Lower lobe of right lung (tissue), 2 donors: ENCODE results near the gene RAB5A. TPM values are rescaled to one million over a fixed set of nuclear protein-coding genes. Genes with fewer than 3 reads are reported as not detected.
"Not testable (repeated sequence)": the region's sequence is repeated elsewhere in the genome, so short reads cannot be mapped to it uniquely, and the experiment has no call there.

Experiments used
- ATAC-seq, 2 donors: fragments of 200-7000 bp; cut with Tn5 transposase; one replicate each; pipeline ENCODE4 v1.9.1; 2020 to 2022; ENCODE audit warnings: mild to moderate bottlenecking in 2 of 2, moderate library complexity in 2 of 2
- DNase-seq: peaks from one replicate; pipeline ENCODE4 v3.0.0-alpha.2; 2020
- H3K27ac ChIP-seq: fragments of 200-600 bp; one replicate; pipeline ENCODE4 v1.8.0; 2022
- H3K27me3 ChIP-seq: fragments of 200-600 bp; one replicate; pipeline ENCODE4 v1.8.0; 2022; ENCODE audit warnings: low read depth
- H3K36me3 ChIP-seq: fragments of 200-600 bp; one replicate; pipeline ENCODE4 v1.8.0; 2022; ENCODE audit warnings: mild to moderate bottlenecking
- H3K4me1 ChIP-seq: fragments of 200-600 bp; one replicate; pipeline ENCODE4 v1.8.0; 2022
- H3K4me3 ChIP-seq: fragments of 200-600 bp; one replicate; pipeline ENCODE4 v1.8.0; 2022; ENCODE audit warnings: mild to moderate bottlenecking
- H3K9me3 ChIP-seq: fragments of 200-600 bp; one replicate; pipeline ENCODE4 v1.8.0; 2022
- CTCF ChIP-seq: fragments of 200-600 bp; IDR thresholded peaks from one replicate; pipeline ENCODE4 v1.8.0; 2022; ENCODE audit warnings: antibody characterized with exemption, mild to moderate bottlenecking
- intact Hi-C: fragments of 100-400 bp; cut with DNase I; formaldehyde crosslinking; loops from one replicate; pipeline ENCODE4 v1.11.0; 2022
- long read RNA-seq: library from polyadenylated mRNA; unstranded; transcript quantifications from one replicate; pipeline ENCODE4 v2.0.0, GENCODE V29; 2021
- total RNA-seq: library from RNA; stranded (reverse); fragmentation: NEBNext Ultra II Directional; extraction: Animal tissue kit (Norgen Biotek cat#: 25700); gene quantifications from one replicate; pipeline ENCODE4 v1.2.1, GENCODE V29; 2021
- donor health status: DM: no; HTN: yes; CAD: no; lungs with severe emphysema.

Gene RAB5A
- 68.9 TPM for total RNA-seq
- long read RNA-seq, transcript RAB5A-201 (6 exons, 2,536 nt) = major isoform, 87 of 102 reads
- long read RNA-seq, partial matches to known transcripts = 1 of 102 reads
- long read RNA-seq, other reads (novel, unspliced or antisense) = 9 of 102 reads

DNA sequence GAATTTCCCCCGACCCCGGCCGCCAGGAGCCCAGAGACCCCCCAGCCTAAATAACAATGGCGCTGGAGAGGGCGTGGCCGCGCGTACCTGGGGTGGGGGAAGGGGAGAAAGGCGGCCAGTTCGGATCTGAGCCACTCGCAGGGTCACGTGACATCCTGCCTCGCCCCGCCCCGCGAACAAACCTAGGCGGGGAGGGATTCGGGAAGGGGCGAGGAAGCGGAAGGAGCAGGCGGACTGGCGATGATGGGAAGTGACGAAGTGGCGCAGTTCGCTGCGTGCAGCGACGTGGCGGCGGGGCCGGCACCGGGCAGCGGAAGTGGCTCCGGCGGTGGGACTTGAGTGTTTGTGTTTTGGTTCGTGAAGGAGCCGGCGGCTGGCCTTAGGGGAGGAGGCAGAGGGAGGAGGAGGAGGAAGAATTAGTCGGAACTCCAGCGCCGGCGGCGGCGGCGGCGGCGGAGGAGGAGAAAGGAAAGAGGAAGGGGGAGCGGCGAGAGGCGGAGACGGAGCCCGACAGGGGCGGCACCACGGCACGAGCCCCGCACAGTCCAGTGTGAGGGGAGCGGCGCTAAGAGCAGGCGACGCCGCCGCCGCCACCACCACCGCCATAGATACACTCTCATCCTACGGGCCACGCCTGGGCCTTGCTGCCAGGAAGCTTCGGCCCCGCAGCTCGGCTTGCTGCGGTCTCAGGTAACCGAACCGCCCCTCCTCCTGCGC, at the start of gene RAB5A:
Gene RAB5A, plus strand, starts transcription at position 266 of the 717 bp plus-strand sequence. CDS start 3,802 bp downstream, outside the sequence.
- no peak for TF ChIP-seq CTCF
- H3K27ac ChIP-seq = peak within 1 kb of the TSS; percentile 98
- H3K9me3 ChIP-seq = no peaks in the 10 kb centered on the region
- H3K4me1 ChIP-seq = peaks cover 47% of the 10 kb centered on the region
- peaks cover 12% of the 10 kb centered on the region for H3K36me3 ChIP-seq
- DNase-seq (peak; percentile 99), ATAC-seq (peak; percentile 97 to 98)
- peak within 1 kb of the TSS; percentile 95 for H3K4me3 ChIP-seq
- intact Hi-C loops = no loop called here
- no peaks in the 10 kb centered on the region for H3K27me3 ChIP-seq

- no peak for ATAC-seq
- Histone ChIP-seq H3K4me3 (no peak overlapping the region), H3K9me3 (no peaks in the 10 kb centered on the region), H3K36me3 (no peaks in the 10 kb centered on the region), H3K27ac (no peak overlapping the region), H3K27me3 (no peaks in the 10 kb centered on the region), H3K4me1 (peaks cover 5% of the 10 kb centered on the region)
- no peak for TF ChIP-seq CTCF
- no peak for DNase-seq
- intact Hi-C loops = no loop called here
Observed at GRCh38 chr3:19898721-19899120, 48.2 kb upstream of the RAB5A start.

GRCh38 chr3:19899264-19899663, 47.6 kb upstream of the RAB5A start:
- H3K36me3 ChIP-seq = no peaks in the 10 kb centered on the region
- ATAC-seq (no peak), DNase-seq (no peak)
- no peaks in the 10 kb centered on the region for H3K9me3 ChIP-seq
- no peak for TF ChIP-seq CTCF
- H3K27me3 ChIP-seq = no peaks in the 10 kb centered on the region
- H3K27ac ChIP-seq = no peak overlapping the region
- peaks cover 5% of the 10 kb centered on the region for H3K4me1 ChIP-seq
- intact Hi-C loops = no loop called here
- no peak overlapping the region for H3K4me3 ChIP-seq

DNA sequence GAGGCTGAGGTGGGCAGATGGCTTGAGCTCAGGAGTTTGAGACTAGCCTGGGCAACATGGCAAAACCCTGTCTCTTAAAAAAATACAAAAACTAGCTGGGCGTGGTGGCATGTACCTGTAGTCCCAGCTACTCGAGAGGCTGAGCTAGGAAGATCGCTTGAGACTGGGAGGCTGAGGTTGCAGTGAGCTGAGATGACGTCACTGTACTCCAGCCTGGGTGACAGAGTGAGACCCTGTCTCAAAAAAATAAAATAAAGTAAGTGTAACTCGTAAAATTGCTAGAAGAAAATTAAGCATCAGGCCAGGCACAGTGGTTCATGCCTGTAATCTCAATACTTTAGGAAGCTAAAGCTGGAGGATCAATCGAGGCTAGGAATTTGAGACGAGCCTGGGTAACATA, 47.1 kb upstream of the RAB5A start:
- intact Hi-C loops, H3K4me3 ChIP-seq, ATAC-seq, H3K27ac ChIP-seq, DNase-seq, H3K27me3 ChIP-seq, H3K9me3 ChIP-seq, H3K36me3 ChIP-seq, H3K4me1 ChIP-seq: not testable (repeated sequence)

DNA sequence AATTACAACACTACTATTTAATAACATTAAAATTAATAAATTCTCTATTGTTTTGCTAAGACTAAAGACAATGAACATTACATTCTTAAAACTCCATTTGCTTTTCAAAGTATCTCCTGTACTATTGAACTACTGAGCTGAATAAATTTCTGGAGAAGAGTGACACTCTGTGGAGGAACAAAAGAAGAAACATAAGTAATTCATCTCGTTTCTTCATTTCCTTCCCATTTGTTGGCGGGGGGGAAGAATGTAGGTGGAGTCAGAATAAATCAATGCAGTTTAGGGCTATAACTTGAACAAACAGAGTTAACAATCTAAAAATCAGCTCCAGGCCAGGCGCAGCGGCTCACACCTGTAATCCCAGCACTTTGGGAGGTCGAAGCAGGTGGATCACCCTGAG, 45.6 kb upstream of the RAB5A start:
- Histone ChIP-seq H3K36me3 (no peaks in the 10 kb centered on the region), H3K9me3 (no peaks in the 10 kb centered on the region), H3K27me3 (no peaks in the 10 kb centered on the region), H3K4me1 (peaks cover 5% of the 10 kb centered on the region), H3K27ac (no peak overlapping the region), H3K4me3 (no peak overlapping the region)
- DNase-seq = no peak
- no peak for TF ChIP-seq CTCF
- intact Hi-C loops = no loop called here
- ATAC-seq = peak in 1 of 2 donors; percentile 59

DNA sequence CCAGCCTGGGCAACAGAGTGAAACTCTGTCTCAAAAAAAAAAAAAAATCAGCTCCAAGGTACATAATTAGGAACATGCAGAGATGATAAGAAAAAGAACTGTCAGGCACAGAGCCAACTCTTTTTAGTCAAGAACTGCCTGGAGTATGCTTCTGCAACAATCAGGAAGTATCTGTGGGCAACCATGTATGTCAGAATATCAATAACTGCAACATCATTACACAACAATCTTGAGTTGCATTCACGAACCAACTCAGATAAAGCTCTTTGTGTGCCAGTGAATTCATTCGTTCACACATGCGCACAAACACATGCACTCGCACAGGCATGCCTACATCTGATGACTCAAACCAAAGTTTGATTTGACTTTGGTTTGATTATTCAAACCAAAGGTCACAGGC, 45.0 kb upstream of the RAB5A start:
- DNase-seq (no peak), ATAC-seq (peak; percentile 60 to 62)
- Histone ChIP-seq H3K4me3 (no peak overlapping the region), H3K27me3 (no peaks in the 10 kb centered on the region), H3K9me3 (no peaks in the 10 kb centered on the region), H3K27ac (no peak overlapping the region), H3K36me3 (no peaks in the 10 kb centered on the region), H3K4me1 (peaks cover 5% of the 10 kb centered on the region)
- intact Hi-C loops = no loop called here
- no peak for TF ChIP-seq CTCF
